Measurements from ENCODE around the gene RTN4R. TPM values are rescaled to one million over a fixed set of nuclear protein-coding genes. Genes with fewer than 3 reads are reported as not detected.

The RTN4R gene
- total and polyA plus RNA-seq, 9 of the 15 experiments (the other 6 are each of a cell fraction or from before 2014, with no cell fraction given): 0.04 to 2.8 (median 1.4) TPM; not detected in 3

GRCh38 chr22:20208713-20209310 lies 59.3 kb downstream of the RTN4R start (continued):
- TF ChIP-seq E2F1 (CRISPR knock-in tag; IDR thresholded peaks at IDR 0.05): peak; percentile 55; the same call in 1 of the 2 replicates

GRCh38 chr22:20207277-20208025 lies 60.7 kb downstream of the RTN4R start:
- 50% methylated on average over 11 of the region's 11 CpGs for WGBS (ENCODE audit: insufficient coverage, low coverage, missing lambda C conversion rate)
- no TSS peak for BruUV-seq (replicated peaks)
- CTCF ChIA-PET (ENCODE audit: low intra/inter-chr PET ratio): interaction anchor here (2.3 kb wide), 1 partner anchor 61 kb away, joined by 10 read pairs; the partner anchor contains the start of gene RTN4R
- Histone ChIP-seq H3K27ac (ENCODE audit: extremely low read depth, low read depth, low read length) (peak overlapping the region; percentile 67), H3K9ac (ENCODE audit: insufficient read depth in 1 of 2, low read depth in 2 of 2, low read length in 2 of 2) (peak overlapping the region; percentile 73 to 94), H3K4me3 (peak overlapping the region; percentile 53), H4K20me1 (replicated peaks; ENCODE audit: control insufficient read depth, insufficient read depth, low read length) (peaks cover 22% of the 10 kb centered on the region), H3K4me1 (replicated peaks in 1 of 2; ENCODE audit: control insufficient read depth in 2 of 2, insufficient read depth in 2 of 2, low read length in 2 of 2) (peaks cover 28 to 92% of the 10 kb centered on the region in 2 experiments), H3K9me3 (replicated peaks; ENCODE audit: control insufficient read depth, insufficient read depth, low read depth, low read length) (no peaks in the 10 kb centered on the region), H3K9me1 (ENCODE audit: control insufficient read depth, insufficient read depth, low read length) (no peaks in the 10 kb centered on the region), H3K79me2 (ENCODE audit: control insufficient read depth, insufficient read depth, low read length) (peaks cover 16% of the 10 kb centered on the region), H2AFZ (ENCODE audit: low read depth, low read length) (peak overlapping the region; percentile 97), H3K36me3 (ENCODE audit: control insufficient read depth, insufficient read depth, low read length) (no peaks in the 10 kb centered on the region), H3K4me2 (ENCODE audit: insufficient read depth, low read length) (peak overlapping the region; percentile 89), H3K27me3 (ENCODE audit: control insufficient read depth in 2 of 2, insufficient read depth in 2 of 2, low read length in 2 of 2) (peaks cover 13 to 25% of the 10 kb centered on the region in 2 experiments; a peak in 4 of 5 replicates)
- ATAC-seq (0 out of 3 replicates have a peak, but pooled peaks have one; percentile 1), DNase-seq (ENCODE audit: extremely low read depth in 1 of 4, low spot score in 3 of 4) (peak in 1 of 4 experiments; percentile 70), FAIRE-seq (no peak)
- POLR2A ChIA-PET: interaction anchor here (0.6 to 2.2 kb wide), 15 partner anchors 10 to 535 kb away, joined by 3 to 12 read pairs (median 3); no protein-coding TSS in a partner anchor
- intact Hi-C loops (cut with micrococcal nuclease): loop anchor here (2.0 to 5.0 kb wide), 3 partner anchors 31 to 430 kb away; no protein-coding TSS in a partner anchor
- in situ Hi-C loops (cut with MboI): no loop called here
- TF ChIP-seq ZC3H11A (IDR thresholded peaks at IDR 0.05; ENCODE audit: low read depth, low read length): 0 out of 2 replicates have a peak, but pooled peaks have one; percentile 54
- TF ChIP-seq IFI16 (CRISPR knock-in tag; IDR thresholded peaks at IDR 0.05): peak; percentile 35; the same call in 1 of the 2 replicates
- TF ChIP-seq SETDB1 (IDR thresholded peaks at IDR 0.05; ENCODE audit: low read length): peak; percentile 79
- peak; percentile 6; the same call in 1 of the 2 replicates for TF ChIP-seq PBX2 (CRISPR knock-in tag; IDR thresholded peaks at IDR 0.05; ENCODE audit: low read depth)
- TF ChIP-seq PBX2 (tag; conservative IDR thresholded peaks at IDR 0.05; ENCODE audit: low read depth): no peak
- no peak for TF ChIP-seq ZNF24 (IDR thresholded peaks at IDR 0.05)
- 0 out of 2 replicates have a peak, but pooled peaks have one; percentile 66 for TF ChIP-seq ZNF764 (CRISPR knock-in tag; IDR thresholded peaks at IDR 0.05; ENCODE audit: low read depth)
- peak; percentile 82; the same call in 1 of the 2 replicates for TF ChIP-seq ZNF57 (CRISPR knock-in tag; IDR thresholded peaks at IDR 0.05)
- no peak for TF ChIP-seq CEBPG (CRISPR knock-in tag; IDR thresholded peaks at IDR 0.05)
- TF ChIP-seq CEBPG (tag; conservative IDR thresholded peaks at IDR 0.05 in 1 of 2, IDR thresholded peaks at IDR 0.05 in 1 of 2): no peak
- TF ChIP-seq ZNF212 (CRISPR knock-in tag; IDR thresholded peaks at IDR 0.05): 0 out of 2 replicates have a peak, but pooled peaks have one; percentile 59
- TF ChIP-seq ZNF277 (CRISPR knock-in tag; IDR thresholded peaks at IDR 0.05; ENCODE audit: borderline replicate concordance): 0 out of 2 replicates have a peak, but pooled peaks have one; percentile 55

All from K562 (cell line).